ENCODE data around the gene SARS2.
"Not testable (repeated sequence)": the region's sequence is repeated elsewhere in the genome, so short reads cannot be mapped to it uniquely, and the experiment has no call there.

SARS2 gene

GRCh38 chr19:38875656-38876395 lies 54.7 kb downstream of the SARS2 start:
- no peaks in the 10 kb centered on the region for H3K9me3 ChIP-seq (ENCODE audit: insufficient read depth, low read depth, low read length)
- H2AFZ ChIP-seq (ENCODE audit: low read length): no peak overlapping the region
- H3F3A ChIP-seq (ENCODE audit: low read depth): peaks cover 24% of the 10 kb centered on the region
- no peak overlapping the region for H3K4me2 ChIP-seq (ENCODE audit: low read depth, low read length, poor library complexity, severe bottlenecking)
- peaks cover 35% of the 10 kb centered on the region for H3K4me1 ChIP-seq (ENCODE audit: insufficient read depth, low read length, poor library complexity, severe bottlenecking)
- no peaks in the 10 kb centered on the region for H3K27me3 ChIP-seq (ENCODE audit: insufficient read depth, low read length, poor library complexity, severe bottlenecking)
- H4K20me1 ChIP-seq (ENCODE audit: insufficient read depth, low read length, poor library complexity, severe bottlenecking): no peaks in the 10 kb centered on the region
- no peak overlapping the region for H3K4me3 ChIP-seq (ENCODE audit: low read length, poor library complexity, severe bottlenecking)
- TF ChIP-seq, protein P1, sequence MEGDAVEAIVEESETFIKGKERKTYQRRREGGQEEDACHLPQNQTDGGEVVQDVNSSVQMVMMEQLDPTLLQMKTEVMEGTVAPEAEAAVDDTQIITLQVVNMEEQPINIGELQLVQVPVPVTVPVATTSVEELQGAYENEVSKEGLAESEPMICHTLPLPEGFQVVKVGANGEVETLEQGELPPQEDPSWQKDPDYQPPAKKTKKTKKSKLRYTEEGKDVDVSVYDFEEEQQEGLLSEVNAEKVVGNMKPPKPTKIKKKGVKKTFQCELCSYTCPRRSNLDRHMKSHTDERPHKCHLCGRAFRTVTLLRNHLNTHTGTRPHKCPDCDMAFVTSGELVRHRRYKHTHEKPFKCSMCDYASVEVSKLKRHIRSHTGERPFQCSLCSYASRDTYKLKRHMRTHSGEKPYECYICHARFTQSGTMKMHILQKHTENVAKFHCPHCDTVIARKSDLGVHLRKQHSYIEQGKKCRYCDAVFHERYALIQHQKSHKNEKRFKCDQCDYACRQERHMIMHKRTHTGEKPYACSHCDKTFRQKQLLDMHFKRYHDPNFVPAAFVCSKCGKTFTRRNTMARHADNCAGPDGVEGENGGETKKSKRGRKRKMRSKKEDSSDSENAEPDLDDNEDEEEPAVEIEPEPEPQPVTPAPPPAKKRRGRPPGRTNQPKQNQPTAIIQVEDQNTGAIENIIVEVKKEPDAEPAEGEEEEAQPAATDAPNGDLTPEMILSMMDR (conservative IDR thresholded peaks at IDR 0.05; ENCODE audit: low read length): peak; percentile 26
- TF ChIP-seq EZH2phosphoT487 (IDR thresholded peaks at IDR 0.05; ENCODE audit: borderline replicate concordance): no peak
- no peak overlapping the region for H3K9ac ChIP-seq (ENCODE audit: low read depth, low read length, poor library complexity, severe bottlenecking)
- no peaks in the 10 kb centered on the region for H3K9me2 ChIP-seq (replicated peaks; ENCODE audit: low read depth, low read length)
- no peaks in the 10 kb centered on the region for H3K36me3 ChIP-seq (ENCODE audit: insufficient read depth, low read length)
- no peaks in the 10 kb centered on the region for H3K79me2 ChIP-seq (ENCODE audit: insufficient read depth, low read length)

DNA sequence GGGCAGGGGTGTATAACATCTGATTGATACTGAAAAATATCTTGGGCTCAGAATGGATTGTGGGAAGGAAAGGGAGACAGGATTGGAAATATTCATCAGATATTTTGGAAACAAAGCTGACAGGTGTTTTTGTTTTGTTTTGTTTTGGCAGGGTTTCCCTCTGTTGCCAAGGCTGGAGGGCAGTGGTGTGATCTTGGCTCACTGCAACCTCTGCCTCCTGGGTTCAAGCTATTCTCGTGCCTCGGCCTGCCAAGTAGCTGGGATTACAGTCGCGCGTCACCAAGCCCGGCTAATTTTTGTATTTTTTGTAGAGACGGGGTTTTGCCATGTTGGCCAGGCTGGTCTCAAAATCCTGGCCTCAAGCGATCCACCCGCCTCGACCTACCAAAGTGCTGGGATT lies 57.2 kb downstream of the SARS2 start:
- not testable (repeated sequence) for H3K9ac ChIP-seq (ENCODE audit: low read depth, low read length, poor library complexity, severe bottlenecking); H3K4me2 ChIP-seq (ENCODE audit: low read depth, low read length, poor library complexity, severe bottlenecking); H3K4me3 ChIP-seq (ENCODE audit: low read length, poor library complexity, severe bottlenecking); H3K36me3 ChIP-seq (ENCODE audit: insufficient read depth, low read length); H3K27me3 ChIP-seq (ENCODE audit: insufficient read depth, low read length, poor library complexity, severe bottlenecking); H3K9me3 ChIP-seq (ENCODE audit: insufficient read depth, low read depth, low read length); H4K20me1 ChIP-seq (ENCODE audit: insufficient read depth, low read length, poor library complexity, severe bottlenecking); H3K79me2 ChIP-seq (ENCODE audit: insufficient read depth, low read length); H3K9me2 ChIP-seq (replicated peaks; ENCODE audit: low read depth, low read length); H2AFZ ChIP-seq (ENCODE audit: low read length)
- peaks cover 17% of the 10 kb centered on the region for H3K4me1 ChIP-seq (ENCODE audit: insufficient read depth, low read length, poor library complexity, severe bottlenecking)
- H3F3A ChIP-seq (ENCODE audit: low read depth): peaks cover 16% of the 10 kb centered on the region

DNA sequence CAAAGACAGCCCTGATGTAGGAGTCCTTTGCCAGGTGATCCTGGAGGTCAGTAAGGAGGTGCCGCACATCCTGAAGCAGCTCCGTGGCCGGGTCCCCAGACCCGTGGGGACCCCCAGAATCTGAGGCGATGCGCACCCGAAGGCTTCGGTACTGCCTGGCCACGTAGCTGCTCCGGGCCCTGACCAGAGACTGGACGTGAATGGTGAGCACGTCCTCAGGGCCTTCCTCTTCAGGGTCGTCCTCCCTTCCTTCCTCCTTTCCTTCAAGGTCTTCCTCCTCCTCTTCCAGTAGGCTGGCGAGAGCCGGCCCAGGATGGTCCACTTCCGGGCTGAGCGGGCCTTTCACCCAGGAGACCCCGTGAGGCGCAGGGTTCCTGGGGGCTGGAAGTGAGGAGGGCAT lies 60.0 kb downstream of the SARS2 start:
- Histone ChIP-seq H3K36me3 (ENCODE audit: insufficient read depth, low read length) (no peaks in the 10 kb centered on the region), H3F3A (ENCODE audit: low read depth) (0 out of 2 replicates have a peak, but pooled peaks cover under 1% of the 10 kb centered on the region), H4K20me1 (ENCODE audit: insufficient read depth, low read length, poor library complexity, severe bottlenecking) (no peaks in the 10 kb centered on the region), H3K9me3 (ENCODE audit: insufficient read depth, low read depth, low read length) (no peaks in the 10 kb centered on the region), H3K27me3 (ENCODE audit: insufficient read depth, low read length, poor library complexity, severe bottlenecking) (no peaks in the 10 kb centered on the region), H3K9me2 (replicated peaks; ENCODE audit: low read depth, low read length) (no peaks in the 10 kb centered on the region), H3K79me2 (ENCODE audit: insufficient read depth, low read length) (no peaks in the 10 kb centered on the region), H3K4me1 (ENCODE audit: insufficient read depth, low read length, poor library complexity, severe bottlenecking) (no peaks in the 10 kb centered on the region), H2AFZ (ENCODE audit: low read length) (no peak overlapping the region), H3K4me3 (ENCODE audit: low read length, poor library complexity, severe bottlenecking) (no peak overlapping the region), H3K9ac (ENCODE audit: low read depth, low read length, poor library complexity, severe bottlenecking) (no peak overlapping the region), H3K4me2 (ENCODE audit: low read depth, low read length, poor library complexity, severe bottlenecking) (no peak overlapping the region)
- TF ChIP-seq, protein P1 (conservative IDR thresholded peaks at IDR 0.05; ENCODE audit: low read length): no peak

Measured in Loucy (cell line).